A673 (cell line): ENCODE results near the gene PARP12. TPM values are rescaled to one million over a fixed set of nuclear protein-coding genes. Genes with fewer than 3 reads are reported as not detected.
A peak's percentile ranks its signal among the peaks of the same experiment; 100 is the strongest.

Experiments used
- BruUV-seq: library from RNA; stranded (reverse); fragments of 400-500 nt; replicated peaks from 2 replicates; lab custom pipeline; 2021; lab: Mats Ljungman, UMichigan
- CTCF ChIA-PET: fragments of 300-600 bp; sonication (Branson Sonifier 250); formaldehyde crosslinking; loops from one replicate; lab custom pipeline; 2022; ENCODE audit warnings: antibody characterized with exemption; lab: Charles Lee
- POLR2A ChIA-PET: fragments of 300-600 bp; sonication (Branson Sonifier 250); formaldehyde crosslinking; loops from one replicate; lab custom pipeline; 2022; ENCODE audit warnings: antibody characterized with exemption; ENCODE audit not compliant: low non-redundant PET; lab: Charles Lee
- DNase-seq: peaks from one replicate; pipeline ENCODE4 v3.0.0-alpha.2; 2015; ENCODE audit warnings: low spot score
- H3K27ac ChIP-seq: fragments of 200-600 bp; sonication (generic); 2 replicates; pipeline ENCODE4 v1.5.1; 2016; ENCODE audit warnings: mixed run types, low read depth, mild to moderate bottlenecking, mixed read lengths, antibody characterized with exemption, low read length; ENCODE audit not compliant: poor library complexity, severe bottlenecking
- H3K27me3 ChIP-seq: fragments of 200-600 bp; sonication (generic); replicated peaks from 2 replicates; pipeline ENCODE4 v1.6.1; 2017; ENCODE audit warnings: mixed run types, low read depth, mild to moderate bottlenecking, mixed read lengths, antibody characterized with exemption, low read length; ENCODE audit not compliant: insufficient read depth, poor library complexity
- H3K36me3 ChIP-seq: fragments of 200-600 bp; sonication (generic); 2 replicates; pipeline ENCODE4 v1.6.1; 2016; ENCODE audit warnings: mixed run types, mild to moderate bottlenecking, mixed read lengths, antibody characterized with exemption, low read length; ENCODE audit not compliant: insufficient read depth, poor library complexity, severe bottlenecking
- H3K4me1 ChIP-seq: fragments of 200-600 bp; sonication (generic); 2 replicates; pipeline ENCODE4 v1.6.1; 2017; ENCODE audit warnings: mixed run types, mild to moderate bottlenecking, mixed read lengths, antibody characterized with exemption, low read length; ENCODE audit not compliant: insufficient read depth, poor library complexity, severe bottlenecking
- H3K4me3 ChIP-seq: fragments of 200-600 bp; sonication (generic); 2 replicates; pipeline ENCODE4 v1.5.1; 2016; ENCODE audit warnings: low read depth, mixed run types, mild to moderate bottlenecking, mixed read lengths, low read length; ENCODE audit not compliant: poor library complexity, severe bottlenecking
- H3K9me3 ChIP-seq: fragments of 200-600 bp; sonication (generic); 2 replicates; pipeline ENCODE4 v1.6.1; 2016; ENCODE audit warnings: mixed run types, low read depth, mild to moderate bottlenecking, mixed read lengths, antibody characterized with exemption, low read length; ENCODE audit not compliant: poor library complexity, severe bottlenecking
- EZH2 ChIP-seq: fragments of 200-600 bp; sonication (generic); IDR thresholded peaks from 2 replicates; pipeline ENCODE4 v1.6.1; 2017; ENCODE audit warnings: borderline replicate concordance, low read depth, mild to moderate bottlenecking, mixed read lengths, antibody characterized with exemption, low read length; ENCODE audit not compliant: poor library complexity, severe bottlenecking
- intact Hi-C: fragments of 100-400 bp; cut with micrococcal nuclease; formaldehyde crosslinking; loops from one replicate; pipeline ENCODE4 v1.10.0; 2022; ENCODE audit not compliant: unreplicated experiment
- total RNA-seq: library from RNA; stranded (reverse); gene quantifications from 2 replicates; pipeline ENCODE4 v1.2.3, GENCODE V29; 2021
- TF ChIP-seq, protein P1 (sequence below): fragments of 300-800, 200-600 bp; sonication (generic); conservative IDR thresholded peaks from 2 replicates; pipeline ENCODE4 v1.5.1; 2017; ENCODE audit warnings: low read depth, mild to moderate bottlenecking, antibody characterized with exemption, low read length, moderate library complexity, mixed read lengths

Gene PARP12
- total RNA-seq, 1 experiment from 2014 or later: 17.8 TPM

DNA sequence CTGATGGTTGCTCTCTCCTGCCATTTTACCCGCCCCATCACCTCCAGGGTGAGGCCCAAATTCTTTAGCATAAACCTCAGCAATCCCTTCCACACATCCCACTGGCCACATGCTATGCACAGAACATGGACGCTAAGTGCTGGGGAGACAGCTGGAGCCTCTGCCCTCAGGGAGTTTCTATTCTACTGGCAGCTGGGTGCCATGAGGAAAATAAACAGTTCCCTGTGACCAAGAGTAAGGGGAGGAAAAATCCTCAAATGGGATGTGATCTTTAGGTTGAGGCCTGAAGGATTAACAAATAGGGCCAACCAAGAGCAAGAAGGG, 1.2 kb downstream of the PARP12 start:
- no peaks in the 10 kb centered on the region for H3K4me1 ChIP-seq
- H3K36me3 ChIP-seq: no peaks in the 10 kb centered on the region
- POLR2A ChIA-PET: no interaction called here
- no peak for TF ChIP-seq EZH2
- TF ChIP-seq, protein P1, sequence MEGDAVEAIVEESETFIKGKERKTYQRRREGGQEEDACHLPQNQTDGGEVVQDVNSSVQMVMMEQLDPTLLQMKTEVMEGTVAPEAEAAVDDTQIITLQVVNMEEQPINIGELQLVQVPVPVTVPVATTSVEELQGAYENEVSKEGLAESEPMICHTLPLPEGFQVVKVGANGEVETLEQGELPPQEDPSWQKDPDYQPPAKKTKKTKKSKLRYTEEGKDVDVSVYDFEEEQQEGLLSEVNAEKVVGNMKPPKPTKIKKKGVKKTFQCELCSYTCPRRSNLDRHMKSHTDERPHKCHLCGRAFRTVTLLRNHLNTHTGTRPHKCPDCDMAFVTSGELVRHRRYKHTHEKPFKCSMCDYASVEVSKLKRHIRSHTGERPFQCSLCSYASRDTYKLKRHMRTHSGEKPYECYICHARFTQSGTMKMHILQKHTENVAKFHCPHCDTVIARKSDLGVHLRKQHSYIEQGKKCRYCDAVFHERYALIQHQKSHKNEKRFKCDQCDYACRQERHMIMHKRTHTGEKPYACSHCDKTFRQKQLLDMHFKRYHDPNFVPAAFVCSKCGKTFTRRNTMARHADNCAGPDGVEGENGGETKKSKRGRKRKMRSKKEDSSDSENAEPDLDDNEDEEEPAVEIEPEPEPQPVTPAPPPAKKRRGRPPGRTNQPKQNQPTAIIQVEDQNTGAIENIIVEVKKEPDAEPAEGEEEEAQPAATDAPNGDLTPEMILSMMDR: no peak
- H3K9me3 ChIP-seq: peaks cover 6% of the 10 kb centered on the region
- H3K27me3 ChIP-seq: no peaks in the 10 kb centered on the region
- intact Hi-C loops: no loop called here
- CTCF ChIA-PET: no interaction called here
- no peak overlapping the region for H3K27ac ChIP-seq
- DNase-seq: no peak
- peak overlapping the region; percentile 64 for H3K4me3 ChIP-seq
- no TSS peak for BruUV-seq

DNA sequence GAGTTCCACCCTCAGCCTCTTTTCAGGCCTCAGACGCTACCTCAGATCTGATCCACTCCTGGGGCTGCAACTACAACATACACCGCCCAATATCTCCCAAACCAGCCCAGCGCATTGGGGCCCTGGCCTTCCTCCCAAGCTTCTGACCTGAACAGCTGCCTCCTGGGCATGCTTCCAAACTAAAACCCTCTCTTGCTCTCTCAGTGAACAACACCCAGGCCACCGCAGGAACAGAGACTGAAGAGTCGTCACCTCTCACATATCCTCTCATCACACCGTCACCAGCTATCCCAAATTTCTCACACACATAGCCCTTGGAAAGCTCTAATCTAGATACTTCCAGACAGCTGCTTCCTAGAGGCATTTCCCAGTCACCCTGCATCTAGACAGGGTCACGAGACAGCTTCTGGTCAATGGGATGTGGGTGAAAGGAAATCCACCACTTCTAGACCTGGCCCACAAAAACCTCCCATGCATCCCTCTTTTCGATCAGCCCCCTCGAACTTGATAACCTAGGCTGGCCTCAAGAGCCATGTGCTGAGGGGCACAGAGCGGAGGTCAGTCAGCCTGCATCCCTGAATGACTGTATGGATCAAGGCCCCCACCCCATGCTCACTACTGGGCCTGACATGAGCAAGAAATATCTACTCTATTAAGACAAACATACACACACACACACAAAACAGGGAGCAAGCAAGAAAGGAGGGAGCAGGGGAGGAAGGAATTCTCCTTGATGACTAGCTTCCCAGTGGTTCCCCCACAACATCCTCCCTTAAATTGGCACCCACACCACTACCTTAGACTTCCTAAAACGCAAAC, 1.8 kb downstream of the PARP12 start:
- no peaks in the 10 kb centered on the region for H3K36me3 ChIP-seq
- ChIA-PET CTCF (no interaction called here), POLR2A (no interaction called here)
- TF ChIP-seq, protein P1: no peak
- TF ChIP-seq EZH2: no peak
- no peaks in the 10 kb centered on the region for H3K27me3 ChIP-seq
- H3K27ac ChIP-seq: no peak overlapping the region
- no peaks in the 10 kb centered on the region for H3K4me1 ChIP-seq
- no peak overlapping the region for H3K4me3 ChIP-seq
- intact Hi-C loops: no loop called here
- BruUV-seq: TSS peak; percentile 23
- H3K9me3 ChIP-seq: peaks cover 1% of the 10 kb centered on the region
- no peak for DNase-seq

DNA sequence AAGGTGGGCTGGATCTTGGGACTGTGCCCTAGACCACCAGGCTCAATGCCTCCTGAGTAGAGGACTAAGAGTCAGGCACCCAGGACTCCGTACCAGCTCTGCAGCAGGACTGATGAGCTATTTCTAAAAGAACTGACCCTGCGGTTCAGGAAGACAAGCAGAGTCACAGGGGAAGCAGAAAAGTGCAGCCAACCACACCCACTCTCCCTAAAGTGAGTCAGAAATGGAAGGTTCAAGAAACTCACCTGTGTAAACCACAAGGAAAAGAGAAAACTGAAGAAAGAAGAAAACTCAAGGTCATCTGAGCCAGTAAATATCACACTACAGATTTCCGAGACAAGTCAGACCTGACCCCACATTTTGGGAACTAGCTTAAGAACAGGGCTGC, 2.5 kb downstream of the PARP12 start:
- H3K27ac ChIP-seq: no peak overlapping the region
- no peaks in the 10 kb centered on the region for H3K27me3 ChIP-seq
- DNase-seq: no peak
- ChIA-PET CTCF (no interaction called here), POLR2A (no interaction called here)
- BruUV-seq: no TSS peak
- H3K4me1 ChIP-seq: no peaks in the 10 kb centered on the region
- intact Hi-C loops: no loop called here
- TF ChIP-seq EZH2: no peak
- TF ChIP-seq, protein P1: no peak
- H3K4me3 ChIP-seq: no peak overlapping the region
- H3K36me3 ChIP-seq: no peaks in the 10 kb centered on the region
- no peaks in the 10 kb centered on the region for H3K9me3 ChIP-seq
